ENCODE results near the gene GALNS. TPM values are rescaled to one million over a fixed set of nuclear protein-coding genes. Genes with fewer than 3 reads are reported as not detected.

Gene GALNS
- total and polyA plus RNA-seq, 4 donors = 6.8 to 20.6 (median 10.8) TPM

GRCh38 chr16:88839026-88839529 lies 17.7 kb downstream of the GALNS start:
- no peak for DNase-seq (ENCODE audit: low spot score)
- 94% methylated on average over 39 of the region's 39 CpGs for WGBS

GRCh38 chr16:88838566-88838965 lies 18.2 kb downstream of the GALNS start:
- no peaks in the 10 kb centered on the region for H3K27me3 ChIP-seq (ENCODE audit: control insufficient read depth in 4 of 4, insufficient read depth in 4 of 4, low read length in 3 of 4)
- H3K4me3 ChIP-seq (ENCODE audit: low read depth in 1 of 3, low read length in 3 of 3) = no peak overlapping the region
- TF ChIP-seq FOXA2 (IDR thresholded peaks at IDR 0.05) = no peak
- no peak for TF ChIP-seq GABPA (IDR thresholded peaks at IDR 0.05 in 1 of 2, conservative IDR thresholded peaks at IDR 0.05 in 1 of 2)
- no peak for TF ChIP-seq REST (IDR thresholded peaks at IDR 0.05)
- TF ChIP-seq FOXA1 (IDR thresholded peaks at IDR 0.05) = no peak
- no peak for TF ChIP-seq RAD21 (IDR thresholded peaks at IDR 0.05)
- TF ChIP-seq RXRA (IDR thresholded peaks at IDR 0.05) = no peak
- WGBS = 96% methylated on average over 19 of the region's 19 CpGs
- H3K9me3 ChIP-seq (ENCODE audit: control insufficient read depth in 4 of 4, low read length in 3 of 4) = no peaks in the 10 kb centered on the region
- no peak overlapping the region for H3K27ac ChIP-seq (ENCODE audit: low read depth in 1 of 2, low read length in 2 of 2)
- no peak overlapping the region for H3K9ac ChIP-seq (ENCODE audit: low read depth in 1 of 2, low read length in 2 of 2)
- H3K36me3 ChIP-seq (ENCODE audit: control insufficient read depth in 4 of 4, insufficient read depth in 3 of 4, low read depth in 1 of 4, low read length in 3 of 4) = peaks cover 0 to 33% (median 6%) of the 10 kb centered on the region in 4 donors
- no peak for DNase-seq (ENCODE audit: low spot score)
- H3K4me1 ChIP-seq (ENCODE audit: control insufficient read depth in 4 of 4, insufficient read depth in 4 of 4, low read length in 3 of 4) = no peaks in the 10 kb centered on the region

More at GRCh38 chr16:88839026-88839529, 17.7 kb downstream of the GALNS start:
- H3K36me3 ChIP-seq (ENCODE audit: control insufficient read depth in 4 of 4, insufficient read depth in 3 of 4, low read depth in 1 of 4, low read length in 3 of 4) = peaks cover 0 to 33% (median 6%) of the 10 kb centered on the region in 4 donors
- H3K4me1 ChIP-seq (ENCODE audit: control insufficient read depth in 4 of 4, insufficient read depth in 4 of 4, low read length in 3 of 4) = no peaks in the 10 kb centered on the region
- H3K9ac ChIP-seq (ENCODE audit: low read depth in 1 of 2, low read length in 2 of 2) = no peak overlapping the region
- no peak overlapping the region for H3K27ac ChIP-seq (ENCODE audit: low read depth in 1 of 2, low read length in 2 of 2)
- TF ChIP-seq CTCF (IDR thresholded peaks at IDR 0.05; ENCODE audit: low read depth, low read length, missing input control) = no peak
- TF ChIP-seq FOXA2 (IDR thresholded peaks at IDR 0.05) = no peak
- TF ChIP-seq HNF4G (IDR thresholded peaks at IDR 0.05) = no peak
- no peak for TF ChIP-seq NR2F2 (IDR thresholded peaks at IDR 0.05)
- TF ChIP-seq GABPA (IDR thresholded peaks at IDR 0.05 in 1 of 2, conservative IDR thresholded peaks at IDR 0.05 in 1 of 2) = no peak
- TF ChIP-seq REST (IDR thresholded peaks at IDR 0.05) = no peak
- TF ChIP-seq MAX (IDR thresholded peaks at IDR 0.05) = no peak
- no peaks in the 10 kb centered on the region for H3K9me3 ChIP-seq (ENCODE audit: control insufficient read depth in 4 of 4, low read length in 3 of 4)
- H3K4me3 ChIP-seq (ENCODE audit: low read depth in 1 of 3, low read length in 3 of 3) = no peak overlapping the region
- no peaks in the 10 kb centered on the region for H3K27me3 ChIP-seq (ENCODE audit: control insufficient read depth in 4 of 4, insufficient read depth in 4 of 4, low read length in 3 of 4)
